Midbrain (tissue), 1 donor: Measurements from ENCODE around the gene VPS51.

Experiments used
- DNase-seq: peaks from one replicate; lab custom pipeline; 2025; lab: John Stamatoyannopoulos, UW

VPS51 gene

DNA sequence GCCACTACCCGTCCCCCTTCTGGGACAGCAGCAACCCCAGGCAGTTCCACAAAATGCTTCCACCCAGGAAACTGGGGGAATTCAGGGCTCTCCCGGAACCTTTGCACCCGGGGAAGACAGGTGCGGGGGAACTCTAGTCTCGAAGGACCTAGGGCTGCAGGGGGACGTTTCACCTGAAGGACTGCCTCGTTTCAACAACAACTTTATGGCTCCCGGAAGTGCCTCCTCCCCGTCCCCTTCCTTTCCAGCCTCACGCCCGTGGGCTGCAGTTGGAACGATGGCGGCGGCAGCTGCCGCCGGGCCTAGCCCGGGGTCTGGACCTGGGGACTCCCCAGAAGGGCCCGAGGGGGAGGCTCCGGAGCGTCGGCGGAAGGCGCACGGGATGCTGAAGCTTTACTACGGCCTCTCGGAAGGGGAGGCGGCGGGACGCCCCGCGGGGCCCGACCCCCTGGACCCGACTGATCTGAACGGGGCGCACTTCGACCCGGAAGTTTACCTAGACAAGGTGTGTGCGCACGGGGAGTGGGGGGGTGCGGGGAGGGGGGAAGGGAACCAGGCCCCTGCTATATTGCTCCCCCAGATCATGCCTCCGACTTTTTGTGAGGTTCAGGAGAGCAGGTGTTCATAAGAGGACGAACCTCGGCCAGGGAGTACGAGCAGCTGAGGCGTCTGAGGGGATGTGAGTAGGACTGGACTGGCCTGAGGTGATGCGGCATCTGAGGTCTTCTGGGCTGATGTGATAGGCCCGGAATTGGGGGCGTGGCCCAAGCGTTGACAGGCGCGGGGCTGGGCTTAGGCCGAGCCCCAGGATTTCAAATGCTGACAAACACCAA is at the start of gene VPS51:
Gene VPS51 (plus strand): TSS at position 241 of the 833 bp plus-strand sequence. CDS start 37 bp downstream, at position 278.
- peak; percentile 90 for DNase-seq

DNA sequence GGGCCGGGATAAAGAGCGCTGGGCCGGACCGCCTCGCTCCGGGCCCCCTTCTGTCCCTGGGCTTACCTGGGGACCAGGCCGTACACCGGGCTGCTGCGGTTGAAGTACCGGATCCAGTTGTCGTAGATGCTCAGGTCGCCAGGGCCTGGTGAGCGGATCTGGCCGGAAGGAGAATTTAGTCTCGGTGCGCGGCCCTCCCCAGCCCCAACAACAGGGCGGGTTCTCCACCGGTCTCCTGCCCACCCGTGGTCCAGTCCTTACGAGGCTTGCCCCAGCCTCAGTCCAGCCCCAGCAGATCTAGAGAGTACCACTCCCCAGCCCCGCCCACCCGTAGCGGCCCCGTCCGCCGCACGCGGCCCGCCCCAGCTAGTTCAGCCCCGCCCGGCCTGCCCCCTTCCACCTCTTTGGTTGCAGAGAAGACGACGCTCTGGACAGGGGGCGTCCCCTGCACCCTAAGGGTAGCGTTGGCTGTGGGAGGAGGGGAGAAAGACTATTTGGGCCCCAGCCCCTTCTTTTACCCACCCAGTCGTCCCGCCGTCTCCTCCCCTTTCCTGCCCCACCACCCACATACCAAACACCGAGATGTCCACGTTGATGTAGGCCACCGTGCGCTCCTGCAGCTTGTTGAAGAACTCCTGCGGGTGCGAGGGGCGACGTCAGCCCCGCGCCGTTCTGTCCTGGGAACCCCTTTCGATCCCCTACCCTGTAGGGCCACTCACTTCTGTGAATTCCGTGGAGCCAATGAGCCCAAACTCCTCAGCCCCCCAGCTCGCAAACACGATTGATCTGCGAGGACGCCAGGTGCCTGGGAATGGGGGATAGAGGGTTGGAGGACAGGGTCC is 48.2 kb upstream of the VPS51 start:
- no peak for DNase-seq

DNA sequence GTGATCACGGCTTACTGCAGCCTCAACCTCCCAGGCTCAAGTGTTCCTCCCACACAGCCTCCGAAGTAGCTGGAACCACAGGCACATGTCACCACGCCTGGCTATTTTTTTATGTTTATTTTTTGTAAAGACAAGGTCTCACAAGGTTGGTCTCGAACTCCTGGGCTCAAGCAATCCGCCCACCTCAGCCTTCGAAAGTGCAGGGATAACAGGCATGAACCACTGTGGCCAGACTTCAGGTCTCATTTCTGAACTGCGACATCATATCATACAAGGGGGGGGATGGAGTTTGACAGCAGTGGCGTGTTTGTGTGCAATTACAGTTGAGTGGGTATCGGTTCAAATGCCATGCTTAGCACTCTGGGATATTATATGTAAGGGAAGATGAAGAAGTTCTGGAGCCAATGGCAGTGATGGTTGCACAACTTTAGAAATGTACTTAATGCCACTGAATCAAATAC is 44.6 kb upstream of the VPS51 start:
- no peak for DNase-seq

DNA sequence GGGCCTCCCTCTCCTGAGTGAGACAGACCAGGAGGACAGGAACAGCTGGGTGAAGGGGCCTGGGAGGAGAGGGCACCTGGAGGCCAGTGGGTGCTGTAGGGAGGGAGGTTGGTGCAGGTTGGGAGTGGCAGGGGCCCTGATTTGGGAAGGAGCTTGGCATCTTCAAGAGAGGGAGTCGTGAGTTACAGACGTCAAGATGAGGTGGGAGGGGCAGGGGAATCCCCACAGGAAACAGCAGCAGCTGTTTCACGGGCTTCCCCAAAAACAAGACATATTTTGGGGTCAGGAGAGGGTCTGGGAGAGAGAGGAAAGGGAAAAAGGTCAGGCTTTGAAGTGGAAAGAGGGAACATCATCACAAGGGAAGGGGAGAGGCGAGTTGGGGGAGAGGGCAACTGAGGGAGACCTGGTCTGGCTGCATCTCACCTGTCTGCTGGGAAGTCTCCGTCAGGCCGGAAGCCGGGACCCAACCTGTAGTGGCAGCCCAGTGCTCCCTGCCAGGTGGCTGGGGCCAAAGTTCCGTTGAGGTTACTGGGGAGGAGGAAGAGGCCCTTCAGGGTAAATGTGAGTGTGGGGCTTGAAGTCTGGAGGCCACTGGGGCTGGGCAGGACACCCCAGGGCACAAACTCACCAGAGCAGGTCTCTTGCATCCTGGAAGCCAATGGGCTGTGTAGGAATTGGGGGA is 42.0 kb upstream of the VPS51 start:
- DNase-seq = no peak

DNA sequence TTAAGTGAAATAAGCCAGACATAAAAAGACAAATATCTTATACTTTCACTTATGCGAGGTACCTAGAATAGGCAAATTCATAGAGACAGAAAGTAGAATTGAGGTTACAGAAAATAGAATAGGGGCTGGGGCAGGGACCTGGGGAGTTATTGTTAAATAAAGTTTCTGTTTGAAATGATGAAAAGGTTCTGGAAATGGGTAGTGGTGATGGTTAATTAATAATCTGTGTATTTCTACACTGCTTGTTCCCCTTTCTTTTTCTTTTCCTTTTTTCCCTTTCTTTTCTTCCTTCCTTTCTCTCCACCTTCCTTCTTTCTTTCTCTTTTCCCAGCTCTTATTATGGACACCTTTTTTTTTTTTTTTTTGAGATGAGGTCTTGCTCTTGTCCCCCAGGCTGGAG is 40.5 kb upstream of the VPS51 start:
- DNase-seq = no peak

DNA sequence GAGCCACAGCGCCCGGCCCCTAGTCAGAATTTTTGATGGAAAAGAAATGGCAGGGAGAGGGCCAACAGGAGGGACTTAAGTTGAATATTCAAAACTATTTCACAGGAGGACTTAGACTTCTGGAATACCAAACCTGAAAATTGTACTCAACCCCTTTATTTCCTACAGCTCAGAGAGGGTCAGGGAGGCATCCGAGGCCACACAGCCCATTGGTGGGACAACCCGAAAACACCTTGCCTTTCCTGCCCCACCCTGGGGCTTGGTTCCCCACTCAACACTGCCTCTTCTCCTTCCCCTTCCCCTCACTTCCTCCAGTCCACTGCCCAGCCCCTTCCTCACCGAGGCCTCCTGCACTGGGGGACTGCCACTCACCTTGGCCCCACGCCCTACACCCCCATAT is 39.0 kb upstream of the VPS51 start:
- no peak for DNase-seq

DNA sequence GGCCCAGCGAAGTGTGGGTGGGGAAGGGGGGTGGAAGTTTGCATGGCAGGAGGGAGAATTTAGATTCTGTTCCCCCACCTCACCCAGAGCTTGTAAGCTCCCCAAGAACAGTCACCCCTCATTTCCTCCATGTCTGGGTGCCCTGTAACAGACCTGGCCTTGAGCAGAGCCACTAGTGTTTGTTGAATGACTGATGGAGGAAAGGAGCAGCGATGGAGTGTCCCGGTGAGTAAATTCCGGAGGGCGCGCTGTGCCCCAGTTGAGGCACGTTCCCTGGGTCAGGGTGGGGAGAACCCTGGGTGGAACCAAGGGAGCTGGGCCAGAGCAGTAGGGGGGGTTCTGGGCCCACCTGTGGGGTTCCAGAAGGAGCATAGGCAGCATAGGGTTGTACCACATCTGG is 38.5 kb upstream of the VPS51 start:
- DNase-seq = no peak

DNA sequence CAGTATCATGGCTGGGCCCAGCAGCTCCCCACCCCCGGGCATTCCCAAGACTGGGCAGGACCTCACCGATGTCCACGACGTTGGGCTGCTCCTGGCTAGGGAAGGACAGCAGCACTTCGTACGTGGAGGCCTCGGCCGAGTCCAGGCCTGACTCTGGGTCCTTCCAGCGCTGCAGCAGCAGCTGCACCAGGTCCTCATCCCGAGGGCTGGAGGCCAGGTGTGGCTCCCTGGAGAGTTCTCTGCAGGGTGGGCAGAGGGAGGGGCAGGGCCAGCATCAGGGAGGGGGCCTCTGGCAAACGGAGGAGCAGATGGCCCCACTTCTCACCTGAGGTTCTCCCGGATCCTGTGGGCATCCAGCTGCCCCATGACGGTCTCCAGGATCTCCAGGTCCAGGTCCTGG is 38.0 kb upstream of the VPS51 start:
- no peak for DNase-seq

DNA sequence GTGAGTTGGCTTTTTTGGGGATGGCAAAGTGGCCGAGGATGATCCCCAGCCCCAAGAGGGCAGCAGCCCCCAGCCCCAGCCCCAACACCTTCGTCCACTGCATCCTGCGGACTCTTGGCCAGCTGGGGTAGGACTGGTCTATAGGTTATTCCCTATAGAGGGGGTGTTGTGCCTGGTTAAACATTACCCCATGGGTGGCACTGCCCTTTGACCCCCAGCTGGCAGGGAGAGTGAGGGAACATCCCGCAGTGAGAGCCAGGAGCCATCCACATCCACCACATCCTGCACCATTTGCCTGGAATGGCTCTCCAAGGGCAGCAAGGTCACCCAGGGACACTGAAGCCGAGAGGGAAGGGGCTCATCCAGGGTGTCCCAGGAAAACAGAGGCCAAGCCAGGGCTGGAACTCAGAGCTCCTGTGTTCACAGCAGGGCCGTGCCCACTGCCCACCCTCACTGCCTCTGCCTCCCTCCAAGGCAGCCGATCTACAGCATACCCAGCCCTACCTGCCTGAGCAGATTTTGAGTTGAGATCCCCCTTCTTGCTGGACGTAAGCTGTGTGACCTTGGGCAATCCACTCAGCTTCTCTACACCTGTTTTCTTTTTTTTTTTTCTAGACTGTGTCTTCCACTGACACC is 37.5 kb upstream of the VPS51 start, which contains the start of gene NAALADL1:
Gene NAALADL1 (minus strand): TSS at position 135 of the 636 bp plus-strand sequence. CDS start 32 bp downstream, at position 103.
- DNase-seq = no peak

DNA sequence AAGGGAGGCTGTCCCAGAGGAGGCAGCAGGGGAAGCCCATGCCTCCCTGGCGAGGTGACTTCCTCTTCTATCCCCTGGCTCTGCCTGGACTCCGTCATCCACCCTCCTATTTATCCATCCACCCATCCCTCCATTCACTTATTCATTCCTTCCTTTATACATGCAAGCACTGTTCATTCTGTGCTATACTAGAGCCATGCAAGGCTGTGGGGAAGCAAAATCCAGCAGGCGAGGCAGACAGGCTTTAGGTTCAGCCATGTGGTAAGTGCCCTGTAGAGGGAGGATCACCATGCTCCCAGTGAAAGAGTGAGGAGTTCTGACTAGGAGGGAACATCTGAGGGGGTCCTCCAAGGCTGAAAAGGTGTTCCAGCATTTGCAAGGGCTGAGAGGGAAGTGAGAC is 36.5 kb upstream of the VPS51 start:
- no peak for DNase-seq

DNA sequence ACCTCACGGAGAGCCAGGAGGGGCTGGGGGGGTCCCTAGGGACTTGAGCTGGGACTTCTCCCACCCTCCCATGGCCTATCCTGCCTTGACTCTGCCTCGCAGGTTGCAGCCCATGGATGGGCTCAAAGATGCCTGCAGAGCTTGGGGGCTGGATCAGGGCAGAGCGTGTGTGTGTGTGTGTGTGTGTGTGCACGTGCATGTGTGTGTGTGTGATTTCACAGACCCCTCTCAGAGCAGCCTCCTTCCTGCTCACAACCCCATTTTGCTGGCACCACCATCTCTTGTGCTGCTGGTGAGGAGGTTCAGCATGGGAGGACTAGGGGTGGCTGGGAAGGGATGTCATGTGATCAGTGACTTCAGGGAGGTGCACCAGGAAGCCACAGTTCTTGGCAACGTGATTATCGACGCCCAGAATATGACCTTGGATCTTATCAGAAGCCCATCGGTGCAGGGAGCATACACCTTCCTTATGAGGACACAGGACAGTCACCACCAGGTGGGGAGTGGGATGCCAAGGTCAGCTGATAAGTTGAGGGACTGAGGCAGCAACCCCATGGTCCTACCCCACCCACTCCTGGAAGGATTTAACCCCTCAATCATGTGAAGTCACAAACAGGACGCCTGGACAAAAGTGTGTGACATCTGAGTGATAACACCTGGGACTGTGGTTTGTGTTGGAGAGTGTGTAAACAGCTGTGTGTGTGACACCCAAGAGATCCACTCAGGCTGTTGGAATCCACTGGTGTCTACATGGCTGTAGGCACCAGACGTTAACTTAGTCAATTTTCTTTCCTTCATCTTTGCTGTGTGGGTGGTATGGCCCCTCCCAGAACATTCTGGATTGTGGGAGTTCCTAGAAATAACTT is 35.8 kb upstream of the VPS51 start:
- DNase-seq = no peak

DNA sequence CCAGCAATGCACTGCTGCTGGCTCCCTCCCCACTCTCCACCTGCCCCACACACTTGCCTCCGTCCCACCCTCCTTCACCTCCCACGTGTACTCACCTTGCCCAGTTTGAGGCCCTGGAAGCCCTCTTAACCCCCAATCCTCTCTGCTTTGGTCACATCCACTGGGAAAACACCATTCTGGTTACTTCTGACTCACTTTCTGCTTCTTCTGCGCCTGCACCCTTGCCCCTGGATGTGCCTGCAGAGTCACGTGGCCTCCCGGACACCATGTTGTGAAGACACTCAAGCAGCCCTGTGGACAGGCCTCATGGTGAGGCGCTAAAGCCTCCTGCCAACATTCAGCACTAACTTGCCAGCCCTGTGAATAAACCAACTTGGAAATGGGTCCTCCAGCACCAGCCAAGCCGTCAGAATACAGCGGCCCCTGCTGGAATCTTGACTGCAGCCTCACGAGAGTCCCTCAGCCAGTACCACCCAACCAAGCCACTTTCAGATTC is 35.1 kb upstream of the VPS51 start:
- DNase-seq = no peak

DNA sequence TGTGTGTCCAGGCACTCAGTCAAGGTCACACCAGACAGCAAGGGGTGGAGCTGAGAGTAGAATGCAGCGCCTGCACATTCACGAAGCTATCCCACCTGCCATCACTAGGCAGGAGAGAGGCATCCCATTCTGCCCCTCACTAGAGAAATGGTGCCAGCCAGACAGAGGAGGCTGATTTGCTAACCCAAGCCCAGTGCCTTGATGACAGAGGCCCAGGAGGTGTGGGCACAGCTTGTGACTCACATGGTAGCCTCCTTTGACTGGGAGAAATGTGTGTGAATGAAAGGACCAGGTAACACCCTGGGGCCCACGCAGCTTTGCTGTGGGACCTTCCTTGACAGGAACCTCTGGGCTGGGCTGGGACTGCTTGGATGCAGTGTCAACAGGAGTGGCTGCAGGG is 32.5 kb upstream of the VPS51 start:
- DNase-seq = no peak

DNA sequence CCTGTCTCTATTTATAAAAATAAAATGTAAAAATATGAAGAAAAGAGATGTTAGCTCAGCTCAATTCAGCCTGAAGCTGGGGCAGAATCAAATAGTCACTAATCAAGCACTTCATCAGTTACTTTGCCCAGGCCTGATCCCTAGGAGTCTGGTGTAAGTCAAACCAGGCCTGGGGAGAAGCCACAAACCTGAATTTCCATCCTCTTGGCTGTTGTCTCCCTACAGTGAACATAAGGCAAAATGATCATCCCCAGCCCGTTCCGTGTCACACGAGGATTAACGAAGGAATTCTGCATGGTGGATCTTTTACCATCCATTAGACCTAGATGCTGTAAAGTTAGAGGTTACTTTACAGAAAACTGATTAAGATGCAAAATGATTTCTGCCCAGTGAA is 31.2 kb upstream of the VPS51 start:
- no peak for DNase-seq

DNA sequence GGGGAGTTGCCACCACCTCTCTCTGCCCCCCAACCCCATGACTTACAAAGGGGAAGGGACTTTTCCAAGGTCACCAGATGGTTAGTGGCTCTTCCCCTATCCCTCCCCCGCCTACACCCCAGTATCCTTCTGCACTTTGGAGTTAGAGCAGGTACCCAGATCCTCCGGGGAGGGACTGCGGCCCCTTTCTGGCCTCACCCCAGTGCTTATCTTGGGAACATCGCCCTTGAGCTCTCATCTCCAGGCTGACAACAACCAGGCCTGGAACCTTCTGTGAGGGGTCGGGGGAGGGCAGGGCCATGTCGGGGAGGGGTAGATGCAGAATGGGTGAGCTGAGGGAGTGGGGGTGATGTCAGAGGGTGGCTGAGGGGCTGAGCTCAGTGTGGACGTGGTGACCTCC is 30.2 kb upstream of the VPS51 start:
- DNase-seq = no peak

DNA sequence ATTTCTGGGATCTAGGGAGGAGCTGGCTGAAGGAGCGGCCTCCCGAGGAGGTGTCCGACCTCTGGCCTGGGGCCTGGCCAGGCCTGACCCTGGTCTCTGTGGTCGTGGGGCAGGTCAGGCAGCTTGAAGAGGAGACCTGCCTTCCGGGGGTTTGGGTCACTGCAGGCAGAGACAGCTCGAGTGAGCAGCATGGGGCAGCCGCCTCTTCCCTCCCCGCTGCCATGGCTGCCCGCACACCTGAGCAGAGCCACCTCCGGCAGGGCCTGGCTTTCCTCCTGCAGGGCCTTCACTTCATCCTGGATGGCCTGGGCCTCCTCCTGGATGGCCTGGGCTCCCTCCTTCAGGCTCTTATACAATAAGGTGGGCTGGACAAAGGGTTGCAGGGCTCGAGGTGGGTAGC is 29.7 kb upstream of the VPS51 start:
- DNase-seq = no peak

DNA sequence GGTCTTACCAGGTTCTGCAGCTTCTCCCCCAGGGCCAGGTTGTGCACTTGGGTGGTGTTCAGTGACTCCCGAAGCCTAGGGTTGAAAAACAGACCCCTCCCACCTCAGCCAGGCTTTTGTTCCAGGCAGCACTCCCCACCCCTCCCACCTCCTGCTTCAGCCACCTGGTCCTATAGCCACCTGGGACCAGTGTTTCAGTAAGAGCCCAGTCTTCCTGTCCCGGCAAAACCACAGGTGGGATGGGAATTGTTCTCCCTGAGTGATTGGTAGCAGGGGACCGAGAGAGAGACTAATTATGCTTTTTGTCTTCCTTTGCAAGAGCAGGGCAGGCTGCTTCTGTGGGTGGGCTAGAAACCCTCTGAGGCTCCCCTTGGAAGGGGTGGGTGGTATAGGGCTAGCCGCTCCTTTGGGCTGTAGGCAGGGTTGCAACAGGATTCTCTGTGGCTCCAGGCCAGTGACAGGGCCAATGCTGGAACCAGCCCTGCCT is 29.2 kb upstream of the VPS51 start:
- no peak for DNase-seq

DNA sequence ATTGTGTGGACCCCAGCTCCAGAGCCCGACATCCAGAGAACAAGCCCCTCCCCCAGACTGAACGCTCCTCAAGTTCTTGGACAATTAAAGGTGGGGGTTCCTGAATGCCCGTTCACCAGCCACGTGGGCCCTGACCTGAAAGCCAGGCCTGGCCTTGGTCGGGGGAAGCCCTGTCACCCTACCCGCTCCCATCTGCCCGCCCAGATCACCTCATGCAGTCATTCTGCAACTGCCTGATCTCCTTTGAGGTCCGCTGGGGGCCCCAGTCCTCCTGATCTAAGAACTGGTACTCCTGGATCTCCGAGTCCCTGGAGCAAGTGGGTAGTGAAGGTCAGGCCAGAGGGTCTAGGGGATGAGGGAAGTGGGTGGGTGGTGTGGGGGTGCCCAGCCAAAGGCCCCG is 28.6 kb upstream of the VPS51 start:
- DNase-seq = no peak

DNA sequence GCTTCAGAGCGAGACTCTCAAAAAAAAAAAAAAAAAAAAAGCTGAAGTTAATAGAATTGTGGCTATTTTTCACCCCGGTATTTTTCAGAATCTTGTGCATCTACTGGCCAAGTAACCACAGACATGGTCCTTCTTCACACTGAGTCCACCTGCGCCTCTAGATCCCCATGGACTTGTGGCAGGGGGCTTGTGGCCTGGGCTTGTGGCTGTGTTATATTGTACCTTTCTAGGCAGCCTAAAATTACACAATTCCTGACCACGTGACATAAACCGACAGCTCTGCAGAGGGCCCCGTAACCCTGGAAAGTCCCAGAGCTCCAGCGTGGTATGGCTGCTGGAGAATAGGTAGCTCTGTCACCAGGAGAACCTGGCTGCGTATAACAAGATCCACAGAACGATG is 26.8 kb upstream of the VPS51 start:
- DNase-seq = no peak

DNA sequence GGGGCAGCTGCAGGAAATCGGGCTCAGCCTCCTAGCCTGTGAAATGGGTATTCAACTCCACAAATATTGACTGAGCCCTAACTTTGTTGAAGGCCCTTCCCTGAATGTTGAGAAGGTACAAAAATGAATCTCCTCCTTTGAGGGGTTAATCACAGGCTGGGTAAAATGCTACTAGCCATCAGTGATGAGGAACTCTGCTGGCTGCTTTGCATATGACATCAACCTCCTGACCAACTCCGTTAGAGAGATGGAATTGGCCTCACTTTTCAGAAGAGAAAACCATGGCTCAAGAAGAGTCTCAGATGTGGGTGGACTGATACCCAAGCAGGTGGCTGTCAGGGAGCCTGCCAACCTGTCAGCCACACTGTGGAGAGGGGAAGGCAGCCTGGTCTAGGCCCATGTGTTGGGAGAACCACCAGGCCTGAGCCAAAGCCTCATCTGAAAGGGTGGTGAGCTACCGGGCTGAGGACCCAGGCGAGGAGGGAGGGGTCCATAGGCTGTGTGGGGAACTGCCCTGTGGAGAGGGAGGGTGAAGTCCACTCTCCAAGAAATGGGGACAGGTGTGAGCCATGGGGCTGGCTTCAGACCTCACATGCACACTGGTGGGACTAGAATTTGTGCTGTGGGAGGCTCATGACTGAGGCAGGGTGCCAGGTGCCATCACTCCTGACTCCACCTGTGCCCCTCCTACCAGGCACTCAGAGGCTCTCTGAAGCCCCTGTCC is 23.9 kb upstream of the VPS51 start:
- no peak for DNase-seq
